Activated T-cell treated with anti-CD3 and anti-CD28 coated beads for 24 hours (primary cell): ENCODE measurements around the gene HIRA.
"Not testable (repeated sequence)": the region's sequence is repeated elsewhere in the genome, so short reads cannot be mapped to it uniquely, and the experiment has no call there.

ENCODE experiments used
- DNase-seq: peaks from one replicate; pipeline ENCODE4 v3.0.0-alpha.2; 2020; ENCODE audit warnings: low read depth

Gene HIRA

DNA sequence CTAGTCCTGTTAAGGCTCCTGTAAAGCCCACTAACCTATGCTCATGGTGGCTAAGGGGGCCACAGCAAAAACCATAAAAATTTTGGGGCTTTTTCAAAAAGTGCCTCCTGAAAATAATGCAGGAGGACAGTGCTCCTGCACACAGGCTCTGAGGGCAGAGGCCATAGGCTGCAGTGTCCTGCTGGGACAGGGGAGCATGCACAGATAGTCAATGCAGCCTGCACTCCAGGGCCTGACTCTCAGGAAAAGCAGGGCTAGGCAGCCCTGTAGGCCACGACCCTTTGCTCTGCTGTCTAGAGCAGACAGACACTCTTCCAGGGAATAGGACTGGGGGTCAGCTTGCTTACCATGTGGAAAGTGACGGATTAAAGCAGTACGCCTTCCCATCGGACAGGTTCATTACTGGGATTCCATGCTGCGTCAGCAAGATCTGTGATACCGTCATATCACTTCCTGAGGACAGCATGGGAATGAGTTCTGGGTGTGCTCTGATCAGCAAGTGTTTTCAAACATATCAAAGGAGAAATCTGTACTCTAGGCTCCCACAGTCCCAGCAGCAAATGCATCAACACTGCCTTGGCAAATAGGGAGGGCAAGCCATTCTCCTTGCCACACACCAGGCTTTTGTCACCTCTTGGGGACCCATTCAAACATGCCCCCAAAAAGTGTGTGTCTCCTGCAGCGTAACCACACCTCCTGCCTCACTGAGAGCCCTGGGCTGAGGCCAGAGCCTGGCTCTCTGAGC is 75.9 kb downstream of the HIRA start:
- DNase-seq, result no peak

DNA sequence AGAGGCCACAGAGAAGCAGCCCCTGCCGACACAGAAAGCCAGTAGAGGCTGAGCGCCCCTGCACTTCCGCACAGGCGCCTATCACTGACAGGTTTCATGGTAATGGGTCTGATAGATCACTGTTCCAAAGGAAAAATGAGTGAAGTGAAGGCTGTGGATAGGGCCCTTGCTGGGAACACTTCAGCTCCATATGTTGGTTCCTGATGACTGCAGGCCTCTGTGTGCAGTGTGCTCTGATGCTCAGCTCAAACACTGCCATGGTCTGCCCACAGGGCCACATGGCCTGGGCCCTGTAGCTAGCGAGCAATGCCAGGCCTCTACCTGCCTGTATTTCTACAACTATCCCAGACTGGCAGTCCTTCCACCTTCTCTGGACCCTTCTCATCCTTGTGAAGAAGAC is 77.3 kb downstream of the HIRA start:
- DNase-seq, result no peak

DNA sequence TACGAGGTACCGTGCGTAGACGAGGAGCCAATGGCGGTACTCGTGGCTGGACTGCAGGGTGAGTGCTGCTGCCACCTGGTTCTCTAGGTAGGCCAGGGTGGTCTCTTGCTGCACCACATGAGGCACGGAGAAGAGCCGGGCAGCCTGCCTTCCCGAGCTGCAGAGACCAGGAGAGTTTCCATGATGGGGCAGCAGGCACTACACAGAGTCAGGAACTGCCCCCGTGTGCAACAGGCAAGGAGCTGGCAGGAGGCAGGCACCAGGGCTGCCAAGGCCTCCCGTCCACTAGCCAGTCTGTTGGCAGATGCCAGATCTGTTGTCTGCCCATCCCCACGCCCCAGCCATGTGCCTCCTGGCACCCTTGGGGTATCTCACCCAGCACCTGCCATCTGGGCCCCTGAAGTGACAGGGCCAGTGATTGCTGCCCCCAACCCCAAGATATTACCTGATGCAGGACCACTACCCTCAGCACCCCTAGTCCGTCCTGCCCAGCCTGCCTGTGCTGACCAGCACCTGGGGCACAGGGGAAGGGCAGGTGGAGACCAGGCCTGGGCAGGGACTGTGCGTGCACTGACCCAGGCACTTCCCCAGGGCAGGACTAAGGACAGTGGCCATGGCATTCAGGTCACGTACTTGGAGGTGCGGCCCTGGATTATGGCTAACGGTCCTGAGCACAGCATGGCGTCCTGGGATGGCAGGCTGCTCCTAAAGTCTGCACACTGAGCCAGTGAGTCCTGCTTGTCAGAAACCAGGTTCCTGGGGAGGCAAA is 78.0 kb downstream of the HIRA start:
- DNase-seq, result no peak

DNA sequence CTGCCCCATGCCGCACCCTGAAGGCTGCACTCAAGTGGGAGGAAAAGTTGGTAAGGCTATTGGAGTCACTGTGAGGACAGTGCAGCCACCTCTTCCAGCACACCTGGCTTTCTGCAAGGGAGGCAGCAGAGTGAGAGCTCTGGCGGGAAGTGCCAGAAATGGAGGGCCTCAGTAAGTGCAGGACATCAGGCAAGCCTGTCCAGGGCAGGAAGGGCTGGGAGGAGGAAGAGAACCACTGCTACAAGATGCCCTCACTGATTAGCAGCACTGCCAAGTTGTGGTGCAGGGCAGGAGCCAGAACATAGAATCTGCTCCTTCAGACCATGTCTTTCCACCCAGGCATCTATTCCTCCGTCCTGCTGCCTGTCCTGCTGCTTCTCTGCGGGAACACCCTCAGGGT is 78.8 kb downstream of the HIRA start:
- no peak for DNase-seq

DNA sequence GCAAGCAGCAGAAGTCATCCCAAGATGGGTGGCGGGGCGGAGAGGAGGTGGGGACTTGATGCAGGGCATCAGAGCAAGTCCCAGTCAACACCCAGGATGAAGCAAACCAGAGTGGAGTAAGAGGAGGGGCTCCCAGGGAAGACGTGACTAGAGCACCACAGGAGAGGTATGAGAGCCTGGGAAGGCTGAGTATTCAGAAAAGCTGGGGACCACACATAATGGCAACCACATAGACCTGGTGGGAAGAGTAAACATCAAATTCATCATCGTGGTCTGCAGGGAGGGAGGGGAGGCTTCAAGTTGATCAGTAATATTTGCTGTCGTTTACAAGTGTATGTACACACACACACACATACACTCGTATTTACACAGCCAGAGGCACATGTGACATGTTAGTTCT is 79.3 kb downstream of the HIRA start:
- no peak for DNase-seq

DNA sequence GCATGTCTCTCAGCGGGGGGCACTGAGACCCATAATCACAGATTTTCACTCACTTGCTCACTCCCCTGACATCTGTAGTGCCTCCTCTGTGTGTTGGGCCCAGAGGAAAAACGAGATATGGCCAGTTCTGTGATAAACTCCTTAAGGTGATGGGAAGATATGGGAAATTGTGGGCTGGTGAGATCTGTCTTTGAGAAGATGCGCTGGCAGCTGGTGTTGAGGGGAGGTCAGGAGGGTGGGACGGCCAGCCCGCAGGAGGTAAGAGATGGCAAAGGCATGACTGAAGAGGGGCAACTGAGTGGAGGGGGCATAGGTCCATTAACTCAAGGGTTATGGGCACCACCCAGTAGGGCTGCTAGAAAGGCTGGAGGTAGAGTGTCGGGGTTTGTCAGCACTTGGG is 79.9 kb downstream of the HIRA start:
- no peak for DNase-seq

DNA sequence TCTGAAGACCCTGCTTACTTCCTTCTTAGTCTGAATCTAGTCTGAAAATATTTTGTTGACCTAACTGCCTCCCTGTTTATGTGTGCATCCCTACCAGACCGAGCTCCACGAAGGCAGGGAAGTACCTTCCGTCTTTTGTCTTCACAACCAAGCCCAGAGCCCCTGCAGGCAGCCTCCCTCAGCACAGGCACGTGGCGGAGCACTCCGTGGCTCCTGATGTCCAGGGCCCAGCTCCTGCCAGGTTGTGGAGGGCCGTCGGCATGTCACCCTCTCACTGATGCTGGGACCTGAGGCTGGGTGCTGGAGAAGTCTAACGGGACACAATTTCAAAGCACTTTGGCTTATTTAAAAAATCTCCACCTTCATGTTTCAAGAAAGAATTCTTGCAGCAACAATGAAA is 80.6 kb downstream of the HIRA start:
- DNase-seq, result no peak

DNA sequence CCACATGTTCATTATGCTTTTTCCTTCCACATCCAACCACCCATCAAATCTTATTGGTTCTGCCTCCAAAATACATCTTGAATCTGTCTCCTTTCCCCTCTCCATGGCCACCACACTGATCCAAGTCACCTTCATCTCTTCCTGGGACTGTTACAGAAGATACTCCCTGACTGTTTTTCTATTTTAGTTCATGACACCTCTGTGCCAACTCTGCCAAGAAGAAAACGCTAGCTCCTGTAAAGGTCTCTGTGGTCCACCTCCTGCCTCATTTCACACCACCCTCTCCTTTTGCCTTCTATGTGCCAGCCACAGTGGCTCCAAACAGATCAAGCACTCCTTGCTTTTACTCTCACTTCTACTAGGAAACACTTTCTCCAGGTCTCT is 81.1 kb downstream of the HIRA start:
- no peak for DNase-seq

DNA sequence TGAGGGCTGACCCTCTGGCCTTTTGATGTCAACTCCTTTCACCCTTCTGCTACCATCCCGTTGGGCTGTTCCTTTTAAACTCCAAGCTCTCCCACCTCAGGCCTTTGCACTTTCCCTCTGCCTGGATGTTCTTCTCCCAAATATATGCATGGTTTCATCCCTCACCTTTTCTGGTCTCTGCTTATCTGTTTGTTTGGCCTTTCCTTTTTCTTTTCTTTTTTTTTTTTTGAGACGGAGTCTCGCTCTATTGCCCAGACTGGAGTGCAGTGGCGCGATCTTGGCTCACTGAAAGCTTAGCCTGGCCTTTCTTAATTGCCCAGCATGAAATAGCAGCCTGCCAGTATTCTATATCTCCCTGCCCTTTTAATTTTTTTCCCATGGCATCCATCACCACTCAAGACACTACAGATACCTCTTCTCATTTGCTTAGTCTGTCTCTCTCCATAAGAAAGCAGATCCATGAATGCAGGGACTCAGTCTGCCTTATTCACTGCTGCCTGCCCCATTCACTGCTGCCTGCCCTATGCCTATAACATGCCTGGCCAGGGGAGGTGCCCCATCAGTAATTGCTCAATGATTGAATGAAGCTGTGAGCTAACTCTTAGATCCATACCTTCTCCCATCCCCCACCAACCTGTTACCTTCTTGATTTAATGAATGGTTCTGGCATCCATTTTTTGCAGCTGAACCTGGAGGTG is 81.6 kb downstream of the HIRA start:
- DNase-seq, result no peak

DNA sequence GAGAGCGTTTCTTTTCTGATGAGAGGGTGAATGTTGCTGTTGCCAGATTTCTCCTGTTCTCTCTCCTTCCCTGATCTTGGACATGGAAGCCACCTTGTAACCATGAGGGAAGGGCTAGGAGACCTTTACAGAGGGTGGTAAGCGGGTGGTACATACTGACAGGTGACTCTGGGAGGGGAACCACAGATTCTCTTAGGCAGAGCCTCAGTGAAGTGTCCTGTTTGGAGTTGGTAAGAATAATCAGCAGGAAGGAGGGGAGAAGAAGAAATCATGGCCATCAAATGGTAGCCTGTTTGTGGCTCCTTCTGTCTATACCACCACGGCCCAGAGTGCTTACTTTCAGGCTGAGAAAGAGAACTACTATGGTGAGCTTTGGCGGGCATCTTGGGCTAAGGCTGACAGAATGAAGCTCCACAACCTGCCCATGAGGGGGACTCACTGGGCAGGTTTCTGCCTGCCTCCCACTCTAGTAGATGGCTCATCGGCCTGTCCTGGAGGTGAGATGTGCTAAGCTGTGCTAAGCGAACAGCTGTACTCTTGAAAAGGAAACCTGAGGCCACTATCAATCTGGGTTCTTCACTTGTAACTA is 84.8 kb downstream of the HIRA start:
- no peak for DNase-seq

DNA sequence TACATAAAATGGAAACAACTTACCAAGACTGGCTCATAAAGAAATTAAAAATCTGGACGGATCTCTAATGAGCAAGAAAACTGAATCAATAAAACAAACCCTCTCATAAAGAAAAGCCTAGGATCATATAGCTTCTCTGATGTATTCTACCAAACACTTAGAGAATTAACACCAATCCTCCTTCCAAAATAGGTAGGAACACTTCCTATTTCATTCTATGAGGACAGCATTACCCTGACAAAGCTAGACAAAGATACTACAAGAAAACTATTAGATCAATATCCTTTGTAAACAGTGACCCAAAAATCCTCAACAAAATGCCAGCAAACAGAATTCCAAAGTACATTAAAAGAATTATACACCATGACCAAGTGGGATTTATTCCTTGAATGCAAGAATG is 87.1 kb downstream of the HIRA start:
- no peak for DNase-seq

DNA sequence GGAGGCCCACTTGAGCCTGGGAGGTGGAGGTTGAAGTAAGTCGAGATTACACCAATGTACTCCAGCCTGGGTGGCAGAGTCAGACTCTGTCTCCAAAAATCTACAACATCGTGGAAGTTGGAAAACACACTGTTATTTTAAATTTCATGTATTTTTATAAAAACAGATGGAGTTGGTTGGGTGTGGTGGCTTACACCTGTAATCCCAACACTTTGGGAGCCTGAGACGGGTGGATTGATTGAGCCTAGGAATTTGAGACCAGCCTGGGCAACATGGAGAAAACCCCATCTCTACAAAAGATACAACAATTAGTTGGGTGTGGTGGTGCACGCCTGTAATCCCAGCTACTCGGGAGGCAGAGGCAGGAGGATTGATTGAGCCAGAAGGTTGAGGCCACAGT is 88.1 kb downstream of the HIRA start:
- no peak for DNase-seq

DNA sequence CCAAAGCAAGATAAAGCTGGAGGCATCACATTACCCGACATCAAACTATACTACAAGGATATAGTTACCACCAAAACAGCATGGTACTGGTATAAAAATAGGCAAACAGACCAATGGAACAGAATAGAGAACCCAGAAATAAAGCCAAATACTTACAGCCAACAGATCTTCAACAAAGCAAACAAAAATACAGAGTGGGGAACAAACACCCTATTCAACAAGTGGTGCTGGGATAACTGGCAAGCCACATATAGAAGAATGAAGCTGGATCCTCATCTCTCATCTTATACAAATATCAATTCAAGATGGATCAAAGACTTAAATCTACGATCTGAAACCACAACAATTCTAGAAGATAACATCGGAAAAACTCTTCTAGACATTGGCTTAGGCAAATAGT is 90.0 kb downstream of the HIRA start:
- DNase-seq, result no peak

DNA sequence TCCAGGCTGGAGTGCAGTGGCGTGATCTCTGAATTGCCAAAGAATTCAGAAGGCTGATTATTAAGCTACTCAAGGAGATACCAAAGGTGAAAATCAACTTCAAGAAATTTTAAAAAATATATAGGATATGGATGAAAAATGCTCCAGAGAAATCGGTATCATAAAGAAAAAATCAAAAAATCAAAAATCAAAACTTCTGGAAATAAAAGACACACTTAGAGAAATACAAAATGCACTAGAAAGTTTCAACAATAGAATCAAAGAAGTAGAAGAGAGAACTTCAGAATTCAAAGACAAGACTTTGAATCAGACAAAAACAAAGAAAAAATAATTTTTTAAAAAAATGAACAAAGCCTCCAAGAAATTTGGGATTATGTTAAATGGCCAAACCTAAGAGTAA is 94.4 kb downstream of the HIRA start:
- no peak for DNase-seq

DNA sequence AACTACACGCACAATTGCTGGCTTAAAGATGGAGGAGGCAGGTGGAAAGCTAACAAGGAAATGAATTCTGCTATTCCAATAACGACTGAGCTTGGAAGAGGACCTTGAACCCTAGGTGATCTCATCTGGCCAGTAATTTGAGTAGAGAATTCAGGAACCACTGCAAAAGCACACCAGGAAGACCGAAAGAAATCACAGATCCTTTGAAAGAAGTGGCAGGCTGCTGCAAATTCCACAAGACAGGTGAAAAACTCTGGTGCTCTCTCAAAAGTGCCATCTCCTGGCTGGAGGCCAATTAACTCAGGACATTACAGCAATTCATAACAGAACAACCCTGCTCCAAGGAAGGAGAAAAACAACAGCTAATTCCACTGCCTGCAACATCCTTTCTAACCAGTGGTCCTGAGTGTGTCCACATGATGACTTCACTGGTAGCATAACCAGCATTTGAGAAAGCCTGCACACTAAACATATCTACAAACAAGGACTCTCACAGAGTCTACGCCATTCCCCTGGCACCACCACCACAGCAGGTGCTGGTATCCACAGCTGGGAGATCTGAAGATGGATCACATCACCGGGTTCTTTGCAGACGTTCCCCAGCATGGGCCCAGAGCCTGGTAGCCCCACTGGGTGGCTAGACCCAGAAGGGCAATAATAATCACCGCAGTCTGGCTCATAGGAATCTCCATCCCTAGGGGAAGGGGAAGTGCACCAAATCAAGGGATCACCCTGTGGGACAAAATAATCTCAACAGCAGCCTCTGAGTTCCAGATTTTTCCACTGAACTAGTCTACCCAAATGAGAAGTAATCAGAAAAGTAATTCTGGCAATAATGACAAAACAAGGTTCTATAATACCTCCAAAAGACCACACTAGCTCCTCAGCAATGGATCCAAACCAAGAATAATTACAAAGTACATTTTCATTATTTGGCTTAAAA is 95.1 kb downstream of the HIRA start:
- DNase-seq, result no peak

DNA sequence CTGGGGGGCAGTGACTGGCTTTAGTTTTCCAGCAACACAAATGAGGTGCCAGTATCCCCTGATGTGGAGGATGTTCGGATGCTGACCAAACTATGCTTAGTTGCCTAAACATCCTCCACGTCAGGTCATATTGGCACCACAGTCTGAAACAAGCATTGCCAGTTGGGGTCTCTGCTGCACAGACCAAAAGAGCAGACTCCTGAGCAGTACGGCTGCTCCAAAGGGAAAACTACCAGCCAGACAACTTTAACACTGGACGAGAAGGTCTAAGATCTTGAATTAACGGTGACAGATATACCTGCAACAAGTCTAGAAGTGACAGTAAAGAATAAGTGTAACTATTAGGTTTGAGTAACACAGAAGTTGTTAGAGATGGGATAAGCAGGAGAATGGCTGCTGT is 99.6 kb downstream of the HIRA start:
- no peak for DNase-seq

DNA sequence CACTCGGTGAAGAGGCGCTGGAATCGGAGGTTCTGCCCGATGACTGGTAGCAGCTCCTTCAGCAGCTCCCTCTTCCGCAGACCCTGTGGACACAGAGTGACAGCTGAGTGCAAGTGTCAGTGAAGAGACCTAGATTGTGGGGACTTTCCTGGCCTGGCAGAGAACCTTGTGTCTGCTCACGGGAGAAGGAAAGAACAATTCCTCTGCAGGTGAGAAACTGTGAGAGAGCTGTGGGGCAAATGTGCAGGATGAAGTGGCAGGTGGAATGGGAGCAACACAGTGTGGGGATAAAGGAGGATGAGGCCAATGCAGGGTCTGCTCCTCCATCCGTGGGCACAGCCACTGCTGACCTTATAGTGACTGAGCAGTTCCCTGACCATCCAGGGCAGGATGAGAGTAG is 100.1 kb downstream of the HIRA start:
- DNase-seq, result no peak

DNA sequence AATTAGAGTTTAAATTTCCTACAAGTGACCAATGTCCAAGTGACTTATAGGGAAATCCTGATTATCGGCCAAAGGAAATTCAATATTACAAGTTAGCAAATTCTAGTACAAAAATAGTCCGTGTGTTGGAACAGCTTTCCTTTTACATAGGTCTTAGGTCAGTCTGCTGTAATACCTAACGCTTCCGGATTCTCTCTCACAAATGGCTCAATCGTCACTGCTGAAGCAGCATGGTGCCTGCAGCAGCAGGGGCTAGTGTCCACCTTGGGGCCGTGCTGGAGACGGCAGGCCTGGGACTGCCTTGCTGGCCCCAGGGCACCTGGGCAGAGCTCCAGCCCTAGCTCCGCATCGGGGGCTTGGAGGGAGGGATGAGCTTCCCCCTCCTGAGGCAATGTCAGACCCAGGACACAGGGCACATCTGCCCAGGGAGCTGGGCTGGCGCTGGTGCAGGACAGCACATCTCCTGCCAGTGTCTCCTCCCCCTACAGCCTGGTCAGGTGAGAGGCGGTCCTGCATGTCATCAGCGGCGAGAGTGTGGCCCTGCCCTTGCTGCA is 100.6 kb downstream of the HIRA start:
- no peak for DNase-seq

DNA sequence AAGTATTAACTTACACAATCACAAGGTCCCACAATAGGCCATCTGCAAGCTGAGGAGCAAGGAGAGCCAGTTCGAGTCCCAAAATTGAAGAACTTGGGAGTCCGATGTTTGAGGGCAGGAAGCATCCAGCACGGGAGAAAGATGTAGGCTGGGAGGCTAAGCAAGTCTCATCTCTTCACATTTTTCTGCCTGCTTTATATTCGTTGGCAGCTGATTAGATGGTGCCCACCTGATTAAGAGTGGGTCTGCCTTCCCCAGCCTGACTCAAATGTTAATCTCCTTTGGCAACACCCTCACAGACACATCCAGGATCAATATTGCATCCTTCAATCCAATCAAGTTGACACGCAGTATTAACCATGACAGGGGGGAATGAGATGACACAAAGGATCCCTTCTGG is 101.3 kb downstream of the HIRA start:
- not testable (repeated sequence) for DNase-seq

DNA sequence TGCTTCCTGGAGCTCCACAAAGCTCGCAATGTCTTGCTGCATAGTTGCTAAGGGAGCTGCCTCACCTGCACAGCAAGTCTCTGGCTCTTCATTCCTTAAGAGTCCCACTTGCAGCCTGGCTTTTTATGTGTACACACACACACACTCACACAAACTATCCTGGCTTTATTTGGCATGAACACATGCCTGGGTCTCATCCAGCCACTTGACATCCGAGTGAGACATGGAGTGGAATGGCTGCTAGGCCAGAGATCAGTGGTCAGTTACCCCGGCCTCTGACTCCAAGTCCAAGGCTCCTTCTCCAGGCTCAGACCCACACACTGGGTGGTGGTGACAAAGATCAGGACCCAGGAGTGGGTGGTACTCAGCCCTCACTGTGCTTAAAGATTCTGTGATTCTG is 102.1 kb downstream of the HIRA start:
- no peak for DNase-seq

DNA sequence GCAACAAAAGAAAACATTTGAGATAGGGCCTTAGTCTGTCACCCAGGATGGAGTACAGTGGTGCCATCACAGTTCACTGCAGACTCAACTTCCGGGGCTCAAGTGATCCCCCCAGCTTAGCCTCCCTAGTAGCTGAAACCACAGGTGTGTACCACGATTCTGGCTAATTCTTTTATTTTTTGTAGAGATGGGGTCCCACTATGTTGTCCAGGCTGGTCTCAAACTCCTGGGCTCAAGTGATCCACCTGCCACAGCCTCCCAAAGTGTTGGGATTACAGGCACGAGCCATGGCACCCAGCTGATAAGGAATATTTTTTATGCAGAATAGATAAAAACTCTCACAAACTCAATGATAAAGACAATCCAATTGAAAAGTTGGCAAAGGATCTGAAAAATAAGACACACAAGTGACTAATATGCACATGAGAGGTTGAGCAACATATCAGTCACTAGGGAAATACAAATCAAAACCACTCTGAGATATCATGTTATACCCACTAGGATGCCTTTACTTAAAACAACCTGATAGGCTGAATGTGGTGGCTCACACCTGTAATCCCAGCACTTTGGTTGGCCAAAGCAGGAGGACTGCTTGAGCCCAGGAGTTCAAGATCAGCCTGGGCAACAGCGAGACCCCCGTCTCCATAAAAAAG is 106.1 kb downstream of the HIRA start:
- no peak for DNase-seq
